ENCODE data around the gene PTCH1. TPM values are rescaled to one million over a fixed set of nuclear protein-coding genes. Genes with fewer than 3 reads are reported as not detected.

PTCH1 gene
- total RNA-seq, 1 experiment from 2014 or later = 15.2 TPM

DNA sequence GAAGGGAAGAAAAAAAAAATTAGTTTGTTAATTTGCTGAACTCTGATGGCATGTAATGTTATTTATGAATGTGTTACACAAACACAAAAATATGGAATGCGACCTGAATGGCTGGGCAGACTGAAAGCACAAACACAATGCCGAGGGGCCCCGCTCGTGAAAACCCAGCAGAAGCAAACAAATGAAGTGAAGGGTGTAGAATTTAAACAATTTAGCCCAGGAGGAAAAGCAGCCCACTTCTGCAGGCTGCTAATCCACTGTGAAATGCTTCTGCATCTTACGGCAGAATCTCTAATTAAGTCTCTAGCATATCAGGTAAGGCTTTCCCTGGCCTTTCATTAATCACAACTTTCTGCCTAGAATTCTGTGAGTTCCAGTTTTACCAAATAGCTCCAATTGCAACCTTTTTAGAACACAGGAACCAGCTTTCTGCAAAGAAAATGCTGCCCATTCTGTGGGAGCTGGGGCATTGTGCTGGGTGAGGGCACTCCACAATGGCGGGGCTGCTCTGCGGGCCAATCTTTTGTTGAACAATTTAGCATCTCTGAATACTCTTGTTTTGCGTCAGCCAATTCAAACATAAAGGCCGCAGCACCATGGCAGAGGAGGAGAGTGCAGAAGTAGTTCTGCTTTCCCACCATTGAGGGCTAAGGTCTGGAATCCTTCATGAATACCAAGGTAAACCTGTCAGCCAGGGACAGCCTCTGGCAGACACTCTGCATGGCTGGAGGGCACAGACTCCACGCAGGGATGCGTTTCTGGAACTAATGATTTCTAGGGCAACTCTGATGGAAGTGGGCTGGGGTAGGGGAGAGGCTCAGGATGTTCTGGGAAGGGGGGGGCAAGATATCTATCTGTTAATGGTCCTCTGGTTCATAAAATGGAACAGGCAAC lies 66.4 kb downstream of the PTCH1 start:
- Histone ChIP-seq H3K4me3 (replicated peaks in 1 of 2; ENCODE audit: low read depth in 1 of 2, low read length in 2 of 2) (no peak overlapping the region), H3K79me2 (ENCODE audit: insufficient read depth, low read length) (no peaks in the 10 kb centered on the region), H2AFZ (ENCODE audit: low read depth, low read length, poor library complexity, severe bottlenecking) (no peak overlapping the region), H3K9me3 (ENCODE audit: control insufficient read depth in 1 of 2, insufficient read depth in 1 of 2, low read depth in 1 of 2, low read length in 2 of 2) (no peaks in the 10 kb centered on the region), H3K4me2 (ENCODE audit: low read length) (no peak overlapping the region), H3K27me3 (ENCODE audit: insufficient read depth, low read length) (no peaks in the 10 kb centered on the region), H3K9ac (ENCODE audit: low read length) (no peak overlapping the region), H3K4me1 (ENCODE audit: control insufficient read depth in 1 of 2, insufficient read depth in 2 of 2, low read length in 2 of 2) (no peaks in the 10 kb centered on the region; a peak in 2 of 4 replicates), H3K27ac (ENCODE audit: low read depth, low read length) (no peak overlapping the region), H3K36me3 (ENCODE audit: control insufficient read depth in 1 of 2, insufficient read depth in 2 of 2, low read length in 2 of 2) (peaks cover 0 to 4% of the 10 kb centered on the region in 2 experiments; a peak in 1 of 4 replicates), H3K9me2 (ENCODE audit: insufficient read depth) (no peaks in the 10 kb centered on the region), H4K20me1 (ENCODE audit: insufficient read depth) (no peaks in the 10 kb centered on the region)
- no peak for ATAC-seq
- TF ChIP-seq SIN3A (IDR thresholded peaks at IDR 0.05; ENCODE audit: low read depth) (no peak), POLR2A (IDR thresholded peaks at IDR 0.05; ENCODE audit: borderline replicate concordance, extremely low read depth, insufficient read depth, insufficient read length) (no peak), ZFX (IDR thresholded peaks at IDR 0.05) (no peak), RAD21 (IDR thresholded peaks at IDR 0.05; ENCODE audit: low read depth) (no peak), JUND (IDR thresholded peaks at IDR 0.05) (no peak), YY1 (IDR thresholded peaks at IDR 0.05; ENCODE audit: extremely low read depth, insufficient replicate concordance, low read depth, low read length) (no peak), CBX3 (IDR thresholded peaks at IDR 0.05; ENCODE audit: low read depth) (no peak), CEBPB (IDR thresholded peaks at IDR 0.05; ENCODE audit: low read depth) (no peak), TCF7L2 (IDR thresholded peaks at IDR 0.05; ENCODE audit: borderline replicate concordance, extremely low read depth, insufficient read depth, insufficient read length) (no peak), SP1 (IDR thresholded peaks at IDR 0.05; ENCODE audit: low read depth) (no peak), EGR1 (IDR thresholded peaks at IDR 0.05; ENCODE audit: low read depth) (no peak), EZH2phosphoT487 (IDR thresholded peaks at IDR 0.05; ENCODE audit: borderline replicate concordance) (no peak), ZNF274 (IDR thresholded peaks at IDR 0.05; ENCODE audit: low read depth, low read length) (no peak), ELF1 (IDR thresholded peaks at IDR 0.05; ENCODE audit: borderline replicate concordance, low read depth) (no peak), EZH2 (IDR thresholded peaks at IDR 0.05) (no peak)
- TF ChIP-seq, protein P1, sequence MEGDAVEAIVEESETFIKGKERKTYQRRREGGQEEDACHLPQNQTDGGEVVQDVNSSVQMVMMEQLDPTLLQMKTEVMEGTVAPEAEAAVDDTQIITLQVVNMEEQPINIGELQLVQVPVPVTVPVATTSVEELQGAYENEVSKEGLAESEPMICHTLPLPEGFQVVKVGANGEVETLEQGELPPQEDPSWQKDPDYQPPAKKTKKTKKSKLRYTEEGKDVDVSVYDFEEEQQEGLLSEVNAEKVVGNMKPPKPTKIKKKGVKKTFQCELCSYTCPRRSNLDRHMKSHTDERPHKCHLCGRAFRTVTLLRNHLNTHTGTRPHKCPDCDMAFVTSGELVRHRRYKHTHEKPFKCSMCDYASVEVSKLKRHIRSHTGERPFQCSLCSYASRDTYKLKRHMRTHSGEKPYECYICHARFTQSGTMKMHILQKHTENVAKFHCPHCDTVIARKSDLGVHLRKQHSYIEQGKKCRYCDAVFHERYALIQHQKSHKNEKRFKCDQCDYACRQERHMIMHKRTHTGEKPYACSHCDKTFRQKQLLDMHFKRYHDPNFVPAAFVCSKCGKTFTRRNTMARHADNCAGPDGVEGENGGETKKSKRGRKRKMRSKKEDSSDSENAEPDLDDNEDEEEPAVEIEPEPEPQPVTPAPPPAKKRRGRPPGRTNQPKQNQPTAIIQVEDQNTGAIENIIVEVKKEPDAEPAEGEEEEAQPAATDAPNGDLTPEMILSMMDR (IDR thresholded peaks at IDR 0.05 in 2 of 3, conservative IDR thresholded peaks at IDR 0.05 in 1 of 3; ENCODE audit: borderline replicate concordance in 1 of 3, insufficient read depth in 1 of 3, low read depth in 2 of 3, low read length in 2 of 3) = no peak
- TF ChIP-seq, protein P2, sequence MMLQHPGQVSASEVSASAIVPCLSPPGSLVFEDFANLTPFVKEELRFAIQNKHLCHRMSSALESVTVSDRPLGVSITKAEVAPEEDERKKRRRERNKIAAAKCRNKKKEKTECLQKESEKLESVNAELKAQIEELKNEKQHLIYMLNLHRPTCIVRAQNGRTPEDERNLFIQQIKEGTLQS (IDR thresholded peaks at IDR 0.05) = no peak
- TF ChIP-seq, protein P3, sequence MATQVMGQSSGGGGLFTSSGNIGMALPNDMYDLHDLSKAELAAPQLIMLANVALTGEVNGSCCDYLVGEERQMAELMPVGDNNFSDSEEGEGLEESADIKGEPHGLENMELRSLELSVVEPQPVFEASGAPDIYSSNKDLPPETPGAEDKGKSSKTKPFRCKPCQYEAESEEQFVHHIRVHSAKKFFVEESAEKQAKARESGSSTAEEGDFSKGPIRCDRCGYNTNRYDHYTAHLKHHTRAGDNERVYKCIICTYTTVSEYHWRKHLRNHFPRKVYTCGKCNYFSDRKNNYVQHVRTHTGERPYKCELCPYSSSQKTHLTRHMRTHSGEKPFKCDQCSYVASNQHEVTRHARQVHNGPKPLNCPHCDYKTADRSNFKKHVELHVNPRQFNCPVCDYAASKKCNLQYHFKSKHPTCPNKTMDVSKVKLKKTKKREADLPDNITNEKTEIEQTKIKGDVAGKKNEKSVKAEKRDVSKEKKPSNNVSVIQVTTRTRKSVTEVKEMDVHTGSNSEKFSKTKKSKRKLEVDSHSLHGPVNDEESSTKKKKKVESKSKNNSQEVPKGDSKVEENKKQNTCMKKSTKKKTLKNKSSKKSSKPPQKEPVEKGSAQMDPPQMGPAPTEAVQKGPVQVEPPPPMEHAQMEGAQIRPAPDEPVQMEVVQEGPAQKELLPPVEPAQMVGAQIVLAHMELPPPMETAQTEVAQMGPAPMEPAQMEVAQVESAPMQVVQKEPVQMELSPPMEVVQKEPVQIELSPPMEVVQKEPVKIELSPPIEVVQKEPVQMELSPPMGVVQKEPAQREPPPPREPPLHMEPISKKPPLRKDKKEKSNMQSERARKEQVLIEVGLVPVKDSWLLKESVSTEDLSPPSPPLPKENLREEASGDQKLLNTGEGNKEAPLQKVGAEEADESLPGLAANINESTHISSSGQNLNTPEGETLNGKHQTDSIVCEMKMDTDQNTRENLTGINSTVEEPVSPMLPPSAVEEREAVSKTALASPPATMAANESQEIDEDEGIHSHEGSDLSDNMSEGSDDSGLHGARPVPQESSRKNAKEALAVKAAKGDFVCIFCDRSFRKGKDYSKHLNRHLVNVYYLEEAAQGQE (IDR thresholded peaks at IDR 0.05; ENCODE audit: low read depth) = no peak
- TF ChIP-seq, protein P4, sequence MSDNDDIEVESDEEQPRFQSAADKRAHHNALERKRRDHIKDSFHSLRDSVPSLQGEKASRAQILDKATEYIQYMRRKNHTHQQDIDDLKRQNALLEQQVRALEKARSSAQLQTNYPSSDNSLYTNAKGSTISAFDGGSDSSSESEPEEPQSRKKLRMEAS (IDR thresholded peaks at IDR 0.05) = no peak
- POLR2A ChIA-PET = no interaction called here
- no peak for DNase-seq (ENCODE audit: low read depth, low spot score)
- BruUV-seq (replicated peaks) = no TSS peak
- intact Hi-C loops (cut with micrococcal nuclease) = no loop called here
- RAD21 ChIA-PET (ENCODE audit: low non-redundant PET in 1 of 2, low total read pairs in 2 of 2, uncharacterized antibody in 2 of 2, unreplicated experiment in 2 of 2) = no interaction called here
- CTCF ChIA-PET = no interaction called here

Data from HCT116 (cell line).